K562 (cell line): ENCODE data around the gene KIAA0930. TPM values are rescaled to one million over a fixed set of nuclear protein-coding genes. Genes with fewer than 3 reads are reported as not detected.

Source experiments
- ATAC-seq: fragments of 200-7000 bp; cut with Tn5 transposase; 3 replicates; pipeline ENCODE4 v1.9.1; 2020; ENCODE audit warnings: moderate library complexity
- BruUV-seq: library from RNA; stranded (reverse); fragments of 400-500 nt; replicated peaks from 2 replicates; lab custom pipeline; 2021; lab: Mats Ljungman, UMichigan
- CTCF ChIA-PET: fragments of 300-600 bp; formaldehyde crosslinking; extraction: SDS; loops from one replicate; lab custom pipeline; 2021; ENCODE audit warnings: low intra/inter-chr PET ratio; lab: Yijun Ruan, JAX
- POLR2A ChIA-PET: fragments of 300-600, 350-650 bp; sonication (Branson Sonifier 250); formaldehyde crosslinking; extraction: SDS; loops from one replicate; lab custom pipeline; 2021; ENCODE audit warnings: antibody characterized with exemption, inconsistent platforms; lab: Yijun Ruan, JAX
- DNase-seq, 4 experiments: peaks; one replicate each; pipeline versions ENCODE4 v3.0.0 to v3.0.0-alpha.2; 2011 to 2018; ENCODE audit warnings: low spot score in 3 of 4, mixed read lengths in 3 of 4; ENCODE audit errors: extremely low read depth in 1 of 4
- FAIRE-seq: peaks from 2 replicates; lab custom pipeline; 2011; peaks lifted over from hg19 to GRCh38; lab: Jason Lieb, UNC
- H2AFZ ChIP-seq: 2 replicates; pipeline ENCODE4 v1.6.0; 2011; ENCODE audit warnings: low read depth, low read length, control low read depth, inconsistent platforms
- H3K27ac ChIP-seq: fragments of 200-600 bp; 3 replicates; pipeline ENCODE4 v1.8.0; 2011; ENCODE audit warnings: low read depth, mild to moderate bottlenecking, control low read depth, inconsistent platforms, low read length, moderate library complexity, mixed read lengths; ENCODE audit errors: extremely low read depth
- H3K27me3 ChIP-seq, 2 experiments: fragments of 300-600 bp in 1 of 2; 2 replicates in 1 of 2; 3 replicates in 1 of 2; pipeline versions ENCODE4 v1.6.0 to v1.8.0; 2011; ENCODE audit warnings: inconsistent platforms in 2 of 2, low read length in 2 of 2, mild to moderate bottlenecking in 1 of 2, mixed read lengths in 1 of 2, moderate library complexity in 1 of 2; ENCODE audit not compliant: control insufficient read depth in 2 of 2, insufficient read depth in 2 of 2
- H3K36me3 ChIP-seq: fragments of 300-600 bp; 3 replicates; pipeline ENCODE4 v1.8.0; 2011; ENCODE audit warnings: mild to moderate bottlenecking, low read length, inconsistent platforms; ENCODE audit not compliant: control insufficient read depth, insufficient read depth
- H3K4me1 ChIP-seq, 2 experiments: fragments of 200-600 bp in 1 of 2; replicated peaks in 1 of 2; 2 replicates in 1 of 2; 3 replicates in 1 of 2; pipeline versions ENCODE4 v1.5.1 to v1.8.0; 2011; ENCODE audit warnings: inconsistent platforms in 2 of 2, low read length in 2 of 2, mild to moderate bottlenecking in 1 of 2, mixed read lengths in 1 of 2, moderate library complexity in 1 of 2; ENCODE audit not compliant: control insufficient read depth in 2 of 2, insufficient read depth in 2 of 2
- H3K4me2 ChIP-seq: 2 replicates; pipeline ENCODE4 v1.6.1; 2011; ENCODE audit warnings: low read length, control low read depth, inconsistent platforms, mixed read lengths; ENCODE audit not compliant: insufficient read depth
- H3K4me3 ChIP-seq: fragments of 200-600 bp; sonication (generic), shearing (Covaris generic); 2 replicates; pipeline ENCODE4 v1.5.1; 2016; ENCODE audit warnings: control low read depth, inconsistent platforms
- H3K79me2 ChIP-seq: fragments of 200-600 bp; 3 replicates; pipeline ENCODE4 v1.8.0; 2011; ENCODE audit warnings: low read length, inconsistent platforms; ENCODE audit not compliant: control insufficient read depth, insufficient read depth
- H3K9ac ChIP-seq, 2 experiments: 2 replicates each; pipeline versions ENCODE4 v1.6.0 to v1.6.1; 2011; ENCODE audit warnings: low read depth in 2 of 2, low read length in 2 of 2, control low read depth in 1 of 2, inconsistent platforms in 1 of 2, mild to moderate bottlenecking in 1 of 2, mixed read lengths in 1 of 2; ENCODE audit not compliant: insufficient read depth in 1 of 2
- H3K9me1 ChIP-seq: one replicate; pipeline ENCODE4 v1.6.0; 2011; ENCODE audit warnings: inconsistent platforms, mild to moderate bottlenecking, low read length, moderate library complexity; ENCODE audit not compliant: control insufficient read depth, insufficient read depth
- H3K9me3 ChIP-seq: replicated peaks from 2 replicates; pipeline ENCODE4 v1.5.1; 2011; ENCODE audit warnings: low read depth, low read length, inconsistent platforms; ENCODE audit not compliant: control insufficient read depth, insufficient read depth
- H4K20me1 ChIP-seq: replicated peaks from 2 replicates; pipeline ENCODE4 v1.6.1; 2011; ENCODE audit warnings: low read length, inconsistent platforms, mixed read lengths; ENCODE audit not compliant: control insufficient read depth, insufficient read depth
- CBX5 ChIP-seq: IDR thresholded peaks from 2 replicates; pipeline ENCODE4 v1.6.1; 2014; ENCODE audit warnings: low read depth, borderline replicate concordance
- ELK1 ChIP-seq: sonication (generic); formaldehyde crosslinking; IDR thresholded peaks from 2 replicates; pipeline ENCODE4 v1.8.1; 2022; ENCODE audit warnings: missing genetic modification reagents
- FOXK1 ChIP-seq: sonication (generic); formaldehyde crosslinking; IDR thresholded peaks from 2 replicates; pipeline ENCODE4 v1.8.0; 2022; ENCODE audit warnings: missing genetic modification reagents, mild to moderate bottlenecking, borderline replicate concordance
- GTF2E2 ChIP-seq: fragments of 200-800 bp; sonication (Bioruptor generic); IDR thresholded peaks from 2 replicates; pipeline ENCODE4 v1.6.1; 2016; ENCODE audit warnings: missing genetic modification characterization, missing compliant biosample characterization
- KLF10 ChIP-seq: fragments of 250-450 bp; sonication (Bioruptor Pico); IDR thresholded peaks from 2 replicates; pipeline ENCODE4 v1.6.1; 2021; ENCODE audit warnings: matching md5 sums
- MEIS2 ChIP-seq: fragments of 450-650 bp; IDR thresholded peaks from 2 replicates; pipeline ENCODE4 v1.6.1; 2014; ENCODE audit warnings: mild to moderate bottlenecking; ENCODE audit not compliant: partially characterized antibody
- PREB ChIP-seq: sonication (generic); formaldehyde crosslinking; IDR thresholded peaks from 2 replicates; pipeline ENCODE4 v1.8.1; 2023; ENCODE audit warnings: mild to moderate bottlenecking, missing genetic modification reagents
- SMARCB1 ChIP-seq: IDR thresholded peaks from 2 replicates; pipeline ENCODE4 v1.6.1; 2011; ENCODE audit warnings: improper control_type of control experiment, low read depth; ENCODE audit not compliant: insufficient read length
- ZFP91 ChIP-seq: sonication (generic); formaldehyde crosslinking; IDR thresholded peaks from 2 replicates; pipeline ENCODE4 v1.8.0; 2022; ENCODE audit warnings: mild to moderate bottlenecking, missing genetic modification reagents
- ZNF263 ChIP-seq: sonication (generic); formaldehyde crosslinking; IDR thresholded peaks from 2 replicates; pipeline ENCODE4 v1.8.0; 2022; ENCODE audit warnings: mild to moderate bottlenecking, missing genetic modification reagents, borderline replicate concordance
- ZNF655 ChIP-seq: fragments of 250-450 bp; sonication (Bioruptor Pico); IDR thresholded peaks from 2 replicates; pipeline ENCODE4 v1.5.0; 2021
- WGBS: fragments of 100-300 bp; shearing (Covaris generic); methylation state at CpG from one replicate; pipeline ENCODE4 v1.1.6; 2016; ENCODE audit warnings: low coverage, mixed read lengths; ENCODE audit not compliant: insufficient coverage; ENCODE audit errors: missing lambda C conversion rate; 5-methylcytosine and 5-hydroxymethylcytosine counted together
- in situ Hi-C: fragments of 300-500 bp; cut with MboI; formaldehyde crosslinking; loops from 4 replicates; pipeline ENCODE4 v1.15.0; 2018; ENCODE audit warnings: inconsistent platforms, mixed read lengths
- intact Hi-C: fragments of 100-400 bp; cut with micrococcal nuclease; formaldehyde crosslinking; loops from 2 replicates; pipeline ENCODE4 v1.14.2; 2022
- polyA plus RNA-seq, 8 experiments: library from polyadenylated mRNA; depleted of rRNA in 4 of 8; stranded (reverse) in 5 of 8; unstranded in 3 of 8; fragments of >200 nt; fragmentation: Nextera tagmentation in 2 of 8; fragmentation: Illumina TruSeq in 1 of 8; extraction: Ambion mirVana in 2 of 8; extraction: Trizol in 1 of 8; gene quantifications; 2 replicates each; pipeline versions ENCODE4 v1.2.1 to v1.2.3, GENCODE V29; 2011 to 2014; ENCODE audit warnings: inconsistent platforms in 1 of 8, missing spikeins in 1 of 8
- total RNA-seq, 7 experiments: library from RNA; depleted of rRNA in 6 of 7; stranded (reverse); fragments of >200 nt in 6 of 7; fragmentation: Illumina TruSeq in 2 of 7; extraction: Trizol in 2 of 7; gene quantifications; 2 replicates each; pipeline versions ENCODE4 v1.2.1 to v1.2.3, GENCODE V29; 2011 to 2021; ENCODE audit warnings: low replicate concordance in 1 of 7

KIAA0930 gene
- total and polyA plus RNA-seq, 9 of the 15 experiments (the other 6 are each of a cell fraction or from before 2014, with no cell fraction given), result 0.24 to 12.1 (median 6.4) TPM

- TF ChIP-seq FOXK1 (CRISPR knock-in tag), result no peak
- TF ChIP-seq, all 486 proteins: peak for 0
Observed at GRCh38 chr22:45227645-45228400, 12.9 kb downstream of the KIAA0930 start (continued).

- Histone ChIP-seq H3K9me3 (no peaks in the 10 kb centered on the region), H3K27me3 (no peaks in the 10 kb centered on the region; a peak in 1 of 5 replicates), H3K9ac (no peak overlapping the region; a peak in 1 of 4 replicates), H3K27ac (no peak overlapping the region), H3K36me3 (no peaks in the 10 kb centered on the region), H3K9me1 (no peaks in the 10 kb centered on the region), H3K4me1 (peaks cover 0 to 17% of the 10 kb centered on the region in 2 experiments; a peak in 2 of 5 replicates), H2AFZ (no peak overlapping the region), H3K79me2 (no peaks in the 10 kb centered on the region), H3K4me2 (no peak overlapping the region), H4K20me1 (peaks cover 11% of the 10 kb centered on the region), H3K4me3 (no peak overlapping the region)
- ChIA-PET CTCF (no interaction called here), POLR2A (interaction anchor here (0.6 kb wide), 1 partner anchor 118 kb away, joined by 4 read pairs; no protein-coding TSS in a partner anchor)
- BruUV-seq, result no TSS peak
- ATAC-seq (no peak), DNase-seq (no peak), FAIRE-seq (no peak)
- intact Hi-C loops, result no loop called here
- TF ChIP-seq MEIS2 (no peak), ZNF263 (no peak), CBX5 (no peak), ELK1 (CRISPR knock-in tag) (no peak), ZFP91 (no peak), PREB (CRISPR knock-in tag) (no peak), GTF2E2 (tag) (no peak), KLF10 (CRISPR knock-in tag) (no peak), ZNF655 (CRISPR knock-in tag) (no peak), SMARCB1 (no peak)
- WGBS, result 36% methylated on average over 14 of the region's 17 CpGs
- in situ Hi-C loops, result loop anchor here (25.0 kb wide), 1 partner anchor 414 kb away; no protein-coding TSS in a partner anchor
Observed at GRCh38 chr22:45226503-45227186, 14.0 kb downstream of the KIAA0930 start.
